ENCODE data around the gene HLA-DOA.

HLA-DOA gene

DNA sequence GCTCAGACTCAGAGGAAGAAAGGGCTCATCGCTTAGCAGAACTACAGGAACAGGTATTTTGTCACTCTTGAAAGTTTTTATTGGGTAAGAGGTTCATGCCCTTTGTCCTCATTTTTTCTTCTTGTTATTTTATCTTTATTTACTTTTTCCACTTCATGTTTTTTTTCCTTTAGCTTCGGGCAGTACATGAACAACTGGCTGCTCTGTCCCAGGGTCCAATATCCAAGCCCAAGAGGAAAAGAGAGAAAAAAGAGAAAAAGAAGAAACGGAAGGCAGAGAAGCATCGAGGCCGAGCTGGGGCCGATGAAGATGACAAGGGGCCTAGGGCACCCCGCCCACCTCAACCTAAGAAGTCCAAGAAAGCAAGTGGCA is 31.5 kb downstream of the HLA-DOA start:
- no peak for DNase-seq (ENCODE audit: low read depth)

DNA sequence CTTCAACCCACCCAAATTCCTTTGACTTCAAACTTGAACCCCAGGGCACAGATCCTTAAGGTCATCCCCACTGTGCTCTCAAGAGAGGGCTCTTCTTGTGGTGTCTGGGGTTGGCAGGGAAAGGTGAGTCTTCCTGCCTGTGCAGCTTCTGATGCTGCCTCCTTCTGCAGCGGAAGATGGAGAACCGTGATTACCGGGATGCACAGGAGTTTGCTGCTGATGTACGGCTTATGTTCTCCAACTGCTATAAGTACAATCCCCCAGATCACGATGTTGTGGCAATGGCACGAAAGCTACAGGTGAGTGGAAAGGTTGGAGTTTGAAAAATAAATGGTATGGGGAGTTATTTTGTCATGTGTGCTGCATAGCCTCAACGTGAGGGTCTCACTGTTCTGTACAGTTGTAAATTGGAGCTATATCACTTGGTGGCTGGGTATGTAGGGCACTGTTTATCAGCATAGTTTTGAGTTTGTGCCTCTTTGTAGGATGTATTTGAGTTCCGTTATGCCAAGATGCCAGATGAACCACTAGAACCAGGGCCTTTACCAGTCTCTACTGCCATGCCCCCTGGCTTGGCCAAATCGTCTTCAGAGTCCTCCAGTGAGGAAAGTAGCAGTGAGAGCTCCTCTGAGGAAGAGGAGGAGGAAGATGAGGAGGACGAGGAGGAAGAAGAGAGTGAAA is 32.0 kb downstream of the HLA-DOA start:
- no peak for DNase-seq (ENCODE audit: low read depth)

DNA sequence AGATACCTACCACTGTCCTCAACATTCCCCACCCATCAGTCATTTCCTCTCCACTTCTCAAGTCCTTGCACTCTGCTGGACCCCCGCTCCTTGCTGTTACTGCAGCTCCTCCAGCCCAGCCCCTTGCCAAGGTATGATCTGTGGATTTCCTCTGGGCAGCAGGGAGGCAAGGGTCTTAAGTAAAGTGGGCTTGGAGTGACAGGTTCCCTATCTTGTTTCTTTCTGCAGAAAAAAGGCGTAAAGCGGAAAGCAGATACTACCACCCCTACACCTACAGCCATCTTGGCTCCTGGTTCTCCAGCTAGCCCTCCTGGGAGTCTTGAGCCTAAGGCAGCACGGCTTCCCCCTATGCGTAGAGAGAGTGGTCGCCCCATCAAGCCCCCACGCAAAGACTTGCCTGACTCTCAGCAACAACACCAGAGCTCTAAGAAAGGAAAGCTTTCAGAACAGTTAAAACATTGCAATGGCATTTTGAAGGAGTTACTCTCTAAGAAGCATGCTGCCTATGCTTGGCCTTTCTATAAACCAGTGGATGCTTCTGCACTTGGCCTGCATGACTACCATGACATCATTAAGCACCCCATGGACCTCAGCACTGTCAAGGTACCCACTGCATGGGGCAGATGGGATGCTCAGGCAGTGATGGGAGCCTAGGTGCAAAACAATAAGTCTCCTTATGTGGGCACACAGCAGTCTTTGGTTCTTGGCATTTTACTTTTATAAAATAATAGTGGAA is 32.9 kb downstream of the HLA-DOA start:
- DNase-seq (ENCODE audit: low read depth), result no peak

DNA sequence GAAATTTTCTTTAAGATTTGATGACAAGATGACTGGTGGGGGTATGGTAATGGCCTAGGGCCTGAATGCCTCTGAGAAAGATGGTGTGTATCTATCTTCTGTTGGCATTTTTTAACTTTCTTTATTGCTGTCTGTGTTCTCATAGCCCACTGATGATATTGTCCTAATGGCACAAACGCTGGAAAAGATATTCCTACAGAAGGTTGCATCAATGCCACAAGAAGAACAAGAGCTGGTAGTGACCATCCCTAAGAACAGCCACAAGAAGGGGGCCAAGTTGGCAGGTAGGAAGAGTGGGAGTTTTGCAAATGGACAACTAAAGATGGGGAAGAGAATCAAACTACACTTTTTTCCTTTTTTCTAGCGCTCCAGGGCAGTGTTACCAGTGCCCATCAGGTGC is 33.5 kb downstream of the HLA-DOA start:
- no peak for DNase-seq (ENCODE audit: low read depth)

DNA sequence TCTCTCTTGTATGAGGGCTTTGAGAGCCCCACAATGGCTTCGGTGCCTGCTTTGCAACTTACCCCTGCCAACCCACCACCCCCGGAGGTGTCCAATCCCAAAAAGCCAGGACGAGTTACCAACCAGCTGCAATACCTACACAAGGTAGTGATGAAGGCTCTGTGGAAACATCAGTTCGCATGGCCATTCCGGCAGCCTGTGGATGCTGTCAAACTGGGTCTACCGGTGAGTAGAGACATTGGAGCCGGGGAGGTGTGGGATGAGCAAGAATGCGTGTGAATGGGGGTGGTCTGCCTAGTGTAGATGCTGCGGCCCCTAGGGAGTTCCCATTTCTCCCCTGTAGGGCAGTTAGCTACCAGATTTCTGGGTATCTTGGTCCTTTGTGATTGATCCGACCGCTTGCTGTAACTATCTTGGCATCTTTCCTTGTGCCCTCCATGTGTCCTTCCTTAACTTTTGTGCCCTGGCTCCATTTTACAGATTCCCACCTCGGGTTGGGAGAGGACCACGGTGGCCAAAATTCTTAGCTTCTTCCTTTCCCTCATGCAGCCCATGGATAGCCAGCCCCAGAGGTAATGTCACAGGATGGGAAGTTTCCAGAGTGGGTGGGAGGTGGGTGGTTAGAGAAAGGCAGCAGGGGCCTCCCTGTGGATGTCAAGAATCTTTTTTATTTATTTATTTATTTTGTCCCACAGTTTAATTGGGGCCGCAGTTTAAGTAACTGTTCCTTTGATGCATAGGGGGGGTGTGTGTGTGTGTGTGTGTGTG is 34.7 kb downstream of the HLA-DOA start:
- DNase-seq (ENCODE audit: low read depth), result no peak

DNA sequence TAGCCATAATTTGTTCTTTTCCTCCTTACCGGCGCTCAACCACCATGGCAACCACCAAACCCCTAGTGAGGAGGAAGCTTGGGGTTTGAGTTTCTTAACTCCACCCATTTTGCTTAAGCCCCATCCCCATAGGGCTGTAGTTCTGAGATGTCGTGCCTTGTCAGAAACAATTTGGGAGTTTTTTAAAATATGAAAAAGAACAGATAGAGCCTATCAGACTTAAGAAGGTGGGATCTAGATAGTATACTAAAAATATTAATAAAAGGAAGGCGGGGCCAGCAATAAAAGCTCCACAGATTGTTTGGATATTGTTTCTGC is 35.4 kb downstream of the HLA-DOA start:
- DNase-seq (ENCODE audit: low read depth), result no peak

DNA sequence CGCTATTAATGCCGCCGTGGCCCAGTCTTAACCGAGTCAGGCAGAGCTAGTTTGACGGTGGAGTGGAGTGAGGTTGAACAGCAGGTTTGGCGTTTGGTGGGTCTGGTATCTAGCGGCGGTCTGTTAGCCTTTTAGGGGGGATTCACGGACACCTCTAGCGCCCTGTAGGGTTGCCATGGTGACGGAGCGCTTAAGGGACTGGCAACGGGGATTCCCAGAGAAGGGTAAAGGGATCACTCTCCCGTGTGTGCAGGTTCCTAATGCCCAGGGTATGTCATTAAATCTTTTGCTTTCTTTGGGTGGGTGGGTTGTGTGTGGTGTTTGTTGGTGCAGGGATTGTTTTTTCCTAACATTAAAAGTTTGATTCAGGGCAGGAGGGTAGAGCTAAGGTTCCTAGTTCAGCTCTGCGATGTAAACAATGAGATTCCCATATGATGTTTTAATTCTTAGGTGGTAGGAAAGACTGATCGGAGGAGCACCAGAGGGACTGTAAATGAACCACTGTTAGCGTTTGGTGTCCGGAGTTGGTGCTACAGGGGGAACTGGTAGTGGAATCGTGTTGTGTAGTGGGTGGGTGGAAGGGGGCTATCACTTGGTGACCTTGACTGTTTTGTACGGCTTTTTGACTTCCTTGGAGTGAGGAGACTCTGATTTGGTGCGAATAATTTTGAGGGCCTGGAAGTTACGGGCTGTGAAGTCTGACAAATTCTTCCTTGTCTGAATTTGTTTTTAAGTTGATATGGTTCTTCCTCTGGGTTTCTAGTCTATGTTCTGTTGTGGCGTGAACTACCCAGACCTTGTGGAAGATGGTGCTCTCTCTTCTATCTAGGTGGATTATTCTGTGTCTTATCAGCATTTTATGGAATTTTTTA is 36.0 kb downstream of the HLA-DOA start:
- no peak for DNase-seq (ENCODE audit: low read depth)

DNA sequence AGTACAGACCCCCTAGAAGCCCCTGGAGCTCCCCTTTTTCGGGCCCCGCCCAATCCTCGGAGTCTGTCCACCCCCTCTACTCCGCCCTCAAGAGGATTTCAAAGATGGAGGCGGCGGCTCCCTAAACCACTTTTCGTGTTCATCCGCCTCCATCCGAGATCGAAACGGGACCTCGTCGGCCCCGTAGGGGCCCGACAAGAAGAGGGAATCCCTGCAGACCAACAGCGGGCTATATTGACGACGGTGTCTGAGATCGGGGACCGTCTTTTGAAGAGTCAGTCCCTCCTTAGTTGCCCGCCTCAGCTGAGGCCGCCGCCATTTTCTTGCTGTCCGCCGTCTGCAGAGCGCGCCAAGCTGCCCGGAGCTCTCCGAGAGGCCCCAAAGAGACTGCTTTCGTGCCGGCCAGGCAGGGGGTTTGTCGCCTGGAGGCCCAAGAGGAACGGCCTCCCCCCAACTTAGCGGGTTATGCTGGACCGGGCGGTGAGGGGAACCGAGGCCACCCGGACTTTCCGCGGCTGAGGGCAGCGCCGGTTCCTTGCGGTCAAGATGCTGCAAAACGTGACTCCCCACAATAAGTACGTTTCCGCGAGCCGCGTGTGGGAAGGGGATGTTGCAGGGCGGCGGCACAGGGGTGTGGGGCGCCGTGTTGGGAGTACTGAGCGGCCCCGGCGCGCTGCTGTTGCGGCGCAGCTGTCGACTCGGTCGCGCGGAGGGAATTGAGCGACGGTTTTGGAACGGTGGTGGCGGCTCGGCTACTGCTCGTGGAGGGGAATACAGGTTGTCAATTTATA is 36.8 kb downstream of the HLA-DOA start:
- no peak for DNase-seq (ENCODE audit: low read depth)

DNA sequence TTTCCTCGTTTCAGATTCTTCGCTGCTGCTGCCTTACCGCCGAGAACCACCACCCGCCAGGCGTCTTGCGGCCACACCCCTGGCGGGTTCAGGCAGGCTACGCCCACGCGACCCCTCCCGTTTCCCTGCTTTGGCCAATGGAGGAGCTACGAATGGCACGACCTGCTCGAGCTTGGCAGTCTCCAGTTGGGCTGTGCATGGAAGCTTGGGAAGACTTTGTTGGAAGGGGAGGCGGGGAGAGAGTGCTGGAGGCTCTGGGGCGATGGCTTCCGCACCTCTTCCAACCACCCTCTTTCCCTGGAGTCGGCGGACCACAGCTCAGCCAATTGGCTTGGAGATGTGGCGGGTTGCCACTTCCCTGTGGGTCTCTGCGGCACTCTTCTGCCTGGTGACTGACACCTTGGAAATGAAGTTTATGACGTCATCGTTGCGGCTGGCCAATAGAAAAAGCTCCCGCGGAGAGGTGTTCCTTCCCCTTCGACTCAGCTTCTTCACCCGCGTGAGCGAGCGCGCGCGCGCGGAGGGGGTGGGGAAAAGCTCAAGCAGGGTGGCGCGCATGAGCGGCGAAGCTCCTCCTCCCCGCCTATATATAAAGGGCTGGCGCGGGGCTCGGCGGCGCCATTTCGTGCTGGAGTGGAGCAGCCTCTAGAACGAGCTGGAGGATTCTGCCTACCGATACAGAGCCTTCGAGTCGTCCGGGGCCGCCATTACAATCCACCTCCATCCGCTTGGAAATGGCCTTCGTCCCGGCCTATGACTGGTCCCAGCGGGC is 37.6 kb downstream of the HLA-DOA start:
- peak; percentile 100 for DNase-seq (ENCODE audit: low read depth)

DNA sequence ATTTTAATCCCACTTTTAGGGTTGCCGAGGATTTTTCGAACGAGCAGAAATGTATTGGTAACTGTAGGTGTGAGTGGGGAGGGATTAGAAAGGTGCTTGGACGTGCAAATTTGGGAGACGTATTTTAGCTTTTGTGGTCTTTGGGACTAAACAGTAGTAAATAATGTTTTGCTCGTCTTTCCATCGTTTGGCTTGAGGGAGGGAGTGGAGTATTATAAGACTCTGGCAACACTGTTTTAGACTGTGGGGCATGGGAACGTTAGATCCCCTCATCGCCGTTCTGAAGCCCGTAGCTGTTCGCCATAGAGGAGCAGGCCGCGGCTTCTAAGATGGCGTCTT is 38.2 kb downstream of the HLA-DOA start:
- DNase-seq (ENCODE audit: low read depth), result no peak

DNA sequence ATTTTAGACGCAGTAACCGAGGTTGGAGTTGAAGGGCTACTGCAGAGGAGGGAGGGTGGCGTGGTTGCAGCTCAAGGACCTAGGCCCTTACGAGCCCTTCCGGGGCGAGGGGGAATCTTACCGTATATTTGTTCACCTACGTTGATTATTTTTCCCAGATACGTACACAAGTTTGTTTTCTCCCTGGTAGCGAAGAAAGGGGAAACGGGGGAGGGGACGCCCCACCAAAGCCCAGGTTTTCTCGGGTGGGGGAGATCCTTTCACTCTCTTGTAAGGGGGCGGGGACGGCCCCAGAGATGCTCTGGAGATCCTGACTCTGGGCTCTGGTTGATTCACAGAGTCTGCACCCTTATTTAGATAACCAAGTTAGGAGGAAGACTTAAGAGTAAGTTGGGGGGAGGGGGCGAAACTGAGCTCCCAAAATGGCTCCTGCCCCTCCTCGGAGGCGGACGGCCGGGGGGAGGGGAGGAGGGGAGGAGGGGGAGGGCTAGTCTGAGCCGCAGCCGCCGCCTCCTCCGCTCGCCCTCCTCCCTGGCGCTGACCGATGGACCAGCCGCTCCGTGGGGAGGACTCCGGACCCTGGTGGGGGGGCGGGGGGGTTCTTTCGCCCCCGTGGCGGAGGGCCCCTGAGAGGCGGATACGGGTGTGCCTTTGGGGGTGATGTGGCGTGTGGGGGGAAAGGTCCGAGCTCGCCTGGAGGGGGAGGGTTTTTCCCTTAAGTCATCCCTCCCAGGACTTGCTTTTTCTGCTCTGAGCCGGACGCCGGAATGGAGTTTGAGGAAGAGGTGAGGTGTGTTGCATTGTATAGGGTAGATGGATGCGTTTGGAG is 38.8 kb downstream of the HLA-DOA start:
- peak; percentile 79 for DNase-seq (ENCODE audit: low read depth)

DNA sequence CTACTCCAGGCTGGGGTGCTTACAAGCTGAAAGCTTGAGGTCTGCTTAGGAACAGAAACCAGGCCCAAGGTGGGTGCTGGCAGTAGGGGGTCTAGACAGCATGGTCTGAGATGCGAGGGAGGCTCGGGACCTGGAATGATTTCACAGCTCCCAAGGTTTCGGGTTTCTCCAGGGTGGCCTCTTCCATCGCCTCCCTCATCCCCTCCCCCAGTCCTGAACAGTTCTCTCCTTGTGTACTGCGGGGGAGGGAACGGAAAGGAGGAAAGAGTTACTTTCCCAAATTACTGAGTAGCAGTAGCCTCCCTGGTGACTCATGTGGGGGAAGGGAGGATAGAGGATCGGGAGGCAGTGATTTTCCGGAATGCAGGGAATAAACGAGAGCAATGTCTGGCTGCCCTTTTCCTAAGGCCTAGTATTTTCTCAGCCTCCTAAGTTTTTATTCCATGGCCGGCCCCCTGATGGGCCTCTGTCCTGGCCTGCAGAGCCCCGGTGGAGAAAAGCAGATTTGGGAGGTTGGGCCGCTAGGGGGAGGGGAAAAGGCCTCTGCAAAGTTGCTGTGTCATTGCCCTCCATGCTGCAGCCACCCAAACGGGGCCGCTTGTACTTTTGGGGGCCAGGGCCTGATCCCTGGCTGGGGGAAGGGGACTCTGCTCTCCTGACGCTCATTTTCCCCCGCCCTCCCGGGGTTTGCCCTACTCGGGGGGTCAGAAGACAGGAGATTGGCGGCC is 39.5 kb downstream of the HLA-DOA start:
- DNase-seq (ENCODE audit: low read depth), result peak; percentile 95

DNA sequence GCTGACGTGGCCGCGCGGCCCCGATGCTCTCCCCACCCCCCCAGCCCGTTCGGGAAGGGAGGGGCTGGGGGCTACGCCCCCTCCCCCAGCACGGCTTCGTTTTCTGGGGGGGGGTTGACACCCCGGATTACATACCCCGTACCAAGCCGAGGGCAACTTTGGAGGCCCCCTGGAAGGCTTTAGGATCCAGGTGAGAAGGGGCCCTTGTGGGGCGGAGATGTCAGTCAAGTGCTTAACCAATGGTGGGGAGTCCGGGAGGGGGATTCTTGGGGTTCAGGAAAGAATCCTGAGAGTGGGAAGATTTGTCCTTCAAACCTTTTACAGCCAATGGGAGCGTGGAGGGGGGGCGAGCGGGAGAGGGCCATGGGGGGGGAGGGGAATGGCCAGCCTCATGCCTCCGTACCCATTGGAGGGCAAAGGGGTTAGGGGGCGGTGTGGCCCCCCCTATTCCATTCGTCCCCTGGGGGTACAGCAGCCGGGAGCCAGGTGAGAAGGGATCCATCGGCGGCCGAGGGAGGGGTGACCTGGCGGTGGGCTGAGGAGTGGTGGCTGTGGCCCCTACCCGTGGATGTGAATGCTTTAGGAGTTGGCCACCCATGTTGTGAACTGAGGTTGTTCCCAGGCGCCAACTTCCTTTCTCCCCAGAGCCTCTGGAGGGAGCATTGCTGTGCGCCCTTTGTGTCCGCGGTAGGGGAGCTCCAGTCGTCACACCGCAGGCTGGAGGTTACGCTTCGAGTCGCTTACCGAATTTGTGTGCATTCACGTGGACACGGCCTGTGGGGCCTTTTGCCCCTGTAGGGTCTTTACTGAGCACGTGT is 40.3 kb downstream of the HLA-DOA start:
- DNase-seq (ENCODE audit: low read depth), result peak; percentile 89

DNA sequence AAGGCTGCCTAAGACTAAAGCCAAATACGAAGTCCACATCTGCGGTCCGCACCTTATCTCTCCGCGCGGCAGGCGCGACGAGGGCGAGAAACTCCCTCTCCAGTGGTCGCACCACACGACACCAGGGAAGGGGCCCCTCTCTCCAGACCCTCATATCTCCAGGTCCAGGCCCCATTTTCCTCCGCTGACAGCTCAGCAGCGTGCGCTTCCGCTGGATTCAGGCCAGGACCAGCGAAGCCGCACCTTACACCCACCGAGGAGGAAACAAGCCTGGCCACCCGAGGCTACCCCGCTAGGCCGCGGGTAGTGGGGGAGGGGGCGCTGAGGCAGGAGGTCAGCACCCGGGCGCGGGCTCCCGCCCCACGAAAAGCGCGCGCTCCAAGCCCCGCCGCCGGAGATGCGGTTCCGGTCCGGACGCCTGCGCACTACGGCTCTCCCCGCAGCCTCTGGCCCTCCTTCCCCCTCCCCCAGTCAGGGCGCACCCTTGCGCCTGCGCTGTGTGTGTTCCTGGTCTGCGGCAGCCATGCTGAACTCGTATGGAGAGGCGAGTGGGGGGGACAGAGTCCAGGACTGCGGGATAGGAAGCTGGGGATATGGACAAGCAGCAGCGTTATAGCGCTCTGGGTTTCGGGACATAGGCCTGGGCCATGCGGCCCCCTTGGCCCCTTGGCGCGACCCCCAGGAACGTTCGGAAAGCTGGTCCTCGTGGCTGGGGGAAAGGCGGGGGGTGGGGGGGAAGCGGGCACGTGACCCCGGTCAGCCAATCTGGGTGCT is 41.1 kb downstream of the HLA-DOA start, which contains the start of gene BRD2:
TSS of gene BRD2 (plus strand) at position 502 of the 774 bp plus-strand sequence. CDS start 4,305 bp downstream, outside the sequence.
- peak; percentile 97 for DNase-seq (ENCODE audit: low read depth)

DNA sequence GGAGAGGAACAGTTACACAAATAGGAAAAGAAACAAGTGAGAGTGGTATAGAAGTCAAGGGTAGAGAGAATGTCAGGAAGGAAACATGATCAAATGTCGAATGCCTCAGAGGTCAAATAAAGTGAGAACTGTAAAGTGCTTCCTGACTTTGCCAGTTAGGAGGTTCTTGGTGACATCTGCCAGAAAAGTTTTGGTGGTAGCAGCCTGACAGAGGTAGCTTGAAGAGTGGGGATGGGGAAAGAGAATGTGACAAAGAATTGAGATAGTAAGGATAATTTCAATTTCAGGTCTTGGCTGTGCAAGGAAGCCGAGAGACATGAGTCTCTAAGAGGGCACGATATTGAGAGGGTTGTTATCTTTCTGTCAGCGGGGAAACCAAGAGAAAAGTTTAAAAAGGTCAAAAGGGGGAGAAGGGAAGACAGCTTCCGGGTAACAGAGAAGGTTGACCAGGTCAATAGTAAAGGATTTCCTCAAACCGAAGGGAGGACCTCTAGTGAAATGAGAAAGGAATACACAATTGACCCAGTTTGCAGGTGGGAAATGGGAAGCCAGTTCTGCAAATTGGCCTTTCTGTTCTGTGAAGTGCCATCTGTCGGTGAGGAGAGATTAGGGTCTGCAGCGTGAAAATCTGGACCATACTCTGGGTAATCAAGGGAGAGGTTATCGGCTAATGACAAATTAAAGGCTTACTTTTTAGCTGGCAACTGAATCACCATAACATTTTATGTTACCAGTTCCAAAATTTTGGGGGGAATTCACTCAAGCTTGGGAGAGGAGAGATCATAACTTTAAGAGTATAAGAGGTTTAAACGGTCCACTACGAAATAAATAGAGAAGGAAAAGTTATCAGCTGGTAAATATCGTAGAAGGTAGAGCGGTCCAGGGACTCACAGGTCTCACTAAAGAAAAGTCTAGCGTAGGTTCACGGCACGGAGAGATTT is 42.0 kb downstream of the HLA-DOA start:
- no peak for DNase-seq (ENCODE audit: low read depth)

DNA sequence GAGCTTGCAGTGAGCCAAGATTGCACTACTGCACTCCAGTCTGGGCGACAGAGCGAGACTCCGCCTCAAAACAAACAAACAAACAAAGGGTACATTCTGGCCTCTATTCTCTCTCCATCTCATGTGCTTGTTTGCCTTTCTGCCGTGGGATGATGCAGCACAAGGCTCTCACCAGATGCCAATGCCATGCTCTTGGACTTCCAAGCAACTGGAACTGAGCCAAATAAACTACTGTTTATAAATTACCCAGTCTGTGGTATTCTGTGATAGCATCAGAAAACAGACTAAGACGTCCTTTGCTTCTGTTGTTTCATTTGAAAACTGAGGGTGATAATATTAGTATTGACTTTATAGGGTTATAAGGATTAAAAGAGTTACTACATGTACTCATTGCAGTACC is 44.6 kb downstream of the HLA-DOA start:
- no peak for DNase-seq (ENCODE audit: low read depth)

Data from HS-27A (cell line).